HG02938 (cell line): Measurements from ENCODE around the gene ACRV1.

Experiments used
- ATAC-seq: cut with Tn5 transposase; IDR thresholded peaks from one replicate; pipeline ENCODE4 v1.9.1; 2021; ENCODE audit warnings: mild to moderate bottlenecking, moderate library complexity; ENCODE audit not compliant: unreplicated experiment

Gene ACRV1

DNA sequence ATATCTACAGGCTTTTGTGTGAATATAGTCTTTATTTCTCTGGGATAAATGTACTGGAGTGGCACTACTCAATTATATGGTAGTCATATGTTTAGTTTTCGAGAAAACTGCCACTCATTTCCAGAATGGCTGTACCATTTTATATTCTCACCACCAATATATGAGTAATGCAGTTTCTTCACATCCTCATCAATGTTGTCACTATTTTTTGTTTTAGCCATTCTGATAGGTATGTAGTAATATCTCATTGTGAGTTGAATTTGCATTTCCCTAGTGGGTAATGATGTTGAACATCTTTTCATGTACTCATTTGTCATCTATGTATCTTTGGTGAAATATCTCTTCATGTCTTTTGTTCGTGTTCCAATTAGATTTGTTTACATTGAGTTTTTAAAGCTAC, 18.0 kb downstream of the ACRV1 start:
- no peak for ATAC-seq

DNA sequence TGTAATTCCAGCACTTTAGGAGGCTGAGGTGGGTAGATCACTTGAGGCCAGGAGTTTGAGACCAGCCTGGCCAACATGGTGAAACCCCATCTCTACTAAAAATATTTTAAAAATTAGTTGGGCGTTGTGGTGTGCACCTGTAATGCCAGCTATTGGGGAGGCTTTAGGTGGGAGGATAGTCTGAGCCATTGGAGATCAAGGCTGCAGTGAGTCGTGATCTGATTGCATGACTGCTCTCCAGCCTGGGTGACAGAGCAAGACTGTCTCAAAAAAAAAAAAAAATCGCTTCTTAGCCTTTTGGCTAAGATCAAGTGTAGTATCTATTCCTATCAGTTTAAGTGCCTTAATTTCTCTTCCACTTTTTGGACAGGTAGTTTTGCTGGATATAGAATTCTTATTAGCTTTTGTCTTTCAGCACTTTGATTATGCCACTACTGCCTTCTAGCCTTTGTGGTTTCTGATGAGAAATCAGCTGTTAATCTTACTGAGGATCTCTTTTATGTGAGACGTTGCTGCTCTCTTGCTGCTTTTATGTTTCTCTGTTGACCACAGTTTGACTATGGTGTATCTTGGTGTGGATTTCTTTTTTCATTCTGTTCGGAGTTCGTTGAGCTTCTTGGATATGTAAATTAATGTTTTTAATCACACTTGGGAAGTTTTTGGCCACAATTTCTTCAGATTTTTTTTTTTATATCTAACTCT, 31.0 kb downstream of the ACRV1 start:
- ATAC-seq: no peak

DNA sequence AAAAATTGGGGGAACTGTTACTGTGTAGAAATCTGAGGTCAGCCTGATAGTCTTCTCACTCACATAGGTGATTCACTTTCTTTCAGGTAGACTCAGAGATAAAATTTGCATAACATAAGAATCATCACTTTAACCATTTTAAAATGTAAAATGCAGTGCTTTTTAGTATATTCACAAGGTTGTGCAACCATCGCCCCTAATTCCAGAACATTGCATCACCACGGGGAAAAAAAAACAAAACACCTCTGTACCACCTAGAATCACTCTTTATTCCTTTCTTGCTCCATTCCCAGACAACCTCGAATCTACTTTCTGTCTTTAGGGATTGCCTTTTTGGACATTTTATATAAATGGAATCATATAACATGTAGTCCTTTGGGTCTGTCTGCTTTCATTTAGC, 34.8 kb downstream of the ACRV1 start:
- no peak for ATAC-seq

DNA sequence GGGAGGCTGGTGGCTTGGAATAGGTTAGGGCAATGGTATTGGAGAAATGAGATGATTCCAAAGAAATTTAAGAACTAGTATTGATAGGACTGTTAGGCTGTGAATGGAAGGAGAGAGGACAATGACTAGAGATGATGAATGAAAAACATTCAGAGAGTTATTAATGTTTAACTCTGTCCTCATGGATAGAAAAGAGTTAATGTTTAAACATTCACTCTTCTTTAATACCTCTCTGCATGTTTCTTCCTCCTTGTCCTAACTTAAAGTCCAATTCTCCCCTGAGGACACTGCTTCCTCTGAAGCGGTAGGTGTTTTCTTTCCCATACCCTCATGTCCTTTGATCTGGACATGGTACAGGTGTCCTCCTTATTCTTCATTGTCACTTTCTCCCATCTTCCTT, 42.3 kb downstream of the ACRV1 start:
- ATAC-seq: no peak

DNA sequence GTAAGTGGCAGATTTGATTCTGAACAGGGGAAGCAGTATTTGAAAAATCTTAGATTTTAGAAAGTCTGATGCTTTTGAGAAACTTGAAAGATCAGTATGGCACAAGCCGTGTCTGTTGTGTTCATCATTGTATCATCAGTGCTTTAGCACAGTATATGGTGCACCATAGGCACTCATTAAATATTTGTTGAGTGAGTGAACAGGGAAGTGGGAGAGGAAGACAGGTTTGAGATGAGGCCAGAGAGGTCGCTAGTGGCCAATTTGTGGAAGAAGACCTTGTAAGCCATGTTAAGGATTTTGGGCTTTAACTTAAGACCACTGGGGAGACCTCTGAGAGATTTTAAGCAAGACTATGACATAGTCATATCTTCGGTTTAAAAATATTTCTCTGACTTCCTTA, 42.8 kb downstream of the ACRV1 start:
- ATAC-seq: no peak

DNA sequence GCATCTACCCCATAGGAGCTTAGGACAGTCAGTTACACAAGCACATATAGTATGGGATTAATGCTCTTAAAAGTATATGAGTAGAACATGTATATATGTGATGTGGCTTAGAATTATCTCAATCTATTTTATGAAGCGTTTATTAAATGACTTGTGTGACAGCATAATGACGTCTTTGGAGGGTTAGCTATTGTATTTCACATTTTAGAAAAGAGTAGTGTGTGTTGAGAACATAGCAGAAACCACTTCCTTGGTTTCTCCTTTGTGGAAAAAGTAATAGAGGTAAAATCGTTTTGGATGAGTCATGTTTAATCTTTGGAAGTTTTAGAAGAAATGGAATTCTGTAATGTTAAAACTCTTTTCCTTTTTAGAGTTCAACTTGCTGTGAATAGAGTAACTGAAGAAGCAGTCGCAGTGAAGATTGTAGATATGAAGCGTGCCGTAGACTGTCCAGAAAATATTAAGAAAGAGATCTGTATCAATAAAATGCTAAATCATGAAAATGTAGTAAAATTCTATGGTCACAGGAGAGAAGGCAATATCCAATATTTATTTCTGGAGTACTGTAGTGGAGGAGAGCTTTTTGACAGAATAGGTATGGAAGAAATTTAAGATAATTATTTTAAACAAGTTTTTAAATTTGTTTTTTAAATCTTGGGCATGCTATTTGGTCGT, 53.3 kb downstream of the ACRV1 start:
- ATAC-seq: no peak

DNA sequence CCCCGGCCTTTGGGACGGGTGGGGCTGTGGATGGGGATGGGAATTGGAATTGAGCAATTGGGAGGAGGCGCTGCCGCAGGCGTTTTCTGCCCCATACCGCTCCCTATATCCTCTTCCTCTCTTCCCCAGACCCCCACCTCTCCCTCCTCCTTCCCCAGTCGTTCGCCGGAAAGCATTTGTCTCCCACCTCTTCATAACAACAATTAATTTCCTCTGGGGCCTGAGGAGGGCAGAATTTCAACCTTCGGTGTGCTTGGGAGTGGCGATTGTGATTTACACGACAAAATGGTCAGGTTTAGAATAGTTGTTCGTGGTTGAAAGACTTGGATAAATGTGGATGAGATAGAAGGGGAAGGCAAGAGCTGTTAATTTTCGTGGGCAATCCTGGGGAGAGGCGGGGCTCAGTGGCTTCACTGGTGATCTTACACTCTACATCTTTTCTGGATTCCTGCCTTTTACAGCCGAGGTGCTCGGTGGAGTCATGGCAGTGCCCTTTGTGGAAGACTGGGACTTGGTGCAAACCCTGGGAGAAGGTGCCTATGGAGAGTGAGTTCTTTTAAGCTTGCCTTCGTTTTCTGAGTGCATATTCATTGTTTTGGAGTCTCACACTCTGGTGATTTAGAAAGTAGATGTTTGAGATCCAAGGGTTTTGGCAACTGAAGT, 54.2 kb downstream of the ACRV1 start:
- ATAC-seq: peak; percentile 28

DNA sequence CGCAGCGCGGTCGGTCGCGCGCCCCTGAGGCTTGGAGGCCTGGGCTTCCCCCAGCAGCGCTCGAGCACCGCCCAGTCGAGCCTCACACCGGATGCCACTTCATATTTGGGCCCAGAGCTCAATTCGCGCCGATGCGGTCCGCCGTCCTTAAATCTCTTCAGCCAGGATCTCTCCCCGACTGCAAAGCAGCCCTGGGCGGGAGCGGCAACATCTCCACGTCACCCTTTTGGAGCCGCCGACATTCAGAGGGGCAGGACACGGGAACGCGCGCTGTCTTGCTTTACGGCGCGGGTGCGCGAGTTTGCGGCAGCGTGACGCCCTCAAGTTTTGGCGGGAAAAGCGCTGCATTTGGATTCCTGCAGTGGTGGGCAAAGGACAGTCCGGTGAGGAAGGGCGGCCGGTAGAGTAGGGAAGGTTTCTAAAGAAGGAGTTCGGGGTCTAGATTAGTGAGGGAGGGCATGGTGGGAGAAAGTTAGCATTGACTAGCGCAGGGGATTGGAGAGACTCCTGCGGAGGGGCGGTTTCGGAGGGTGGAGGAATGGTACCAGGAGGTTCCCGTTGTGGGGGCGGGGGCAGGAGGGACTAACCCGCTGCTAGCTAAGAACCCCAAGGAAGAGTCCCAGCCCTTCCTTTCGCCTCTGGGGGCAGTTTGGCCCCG, 54.9 kb downstream of the ACRV1 start:
- peak; percentile 72 for ATAC-seq

DNA sequence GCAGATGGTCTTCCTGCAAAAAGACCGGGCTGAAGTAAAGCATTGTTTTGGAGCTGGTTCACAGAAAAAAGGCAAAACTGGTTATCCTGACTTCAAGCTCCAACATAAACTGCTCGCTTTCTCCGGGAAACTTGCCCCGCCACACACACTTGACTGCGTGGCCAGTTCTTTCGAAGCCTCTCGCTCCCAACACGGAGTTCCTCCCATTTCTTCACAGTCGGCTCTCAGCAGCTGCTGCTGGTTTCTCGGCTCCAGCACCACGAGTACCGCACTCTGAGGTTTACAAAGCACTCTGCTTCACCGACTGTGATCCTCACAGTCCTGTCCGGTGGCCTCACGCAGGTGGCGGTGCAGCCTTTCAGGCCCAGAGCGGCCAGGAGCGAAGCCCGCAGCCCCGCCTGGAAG, 55.4 kb downstream of the ACRV1 start:
- no peak for ATAC-seq

DNA sequence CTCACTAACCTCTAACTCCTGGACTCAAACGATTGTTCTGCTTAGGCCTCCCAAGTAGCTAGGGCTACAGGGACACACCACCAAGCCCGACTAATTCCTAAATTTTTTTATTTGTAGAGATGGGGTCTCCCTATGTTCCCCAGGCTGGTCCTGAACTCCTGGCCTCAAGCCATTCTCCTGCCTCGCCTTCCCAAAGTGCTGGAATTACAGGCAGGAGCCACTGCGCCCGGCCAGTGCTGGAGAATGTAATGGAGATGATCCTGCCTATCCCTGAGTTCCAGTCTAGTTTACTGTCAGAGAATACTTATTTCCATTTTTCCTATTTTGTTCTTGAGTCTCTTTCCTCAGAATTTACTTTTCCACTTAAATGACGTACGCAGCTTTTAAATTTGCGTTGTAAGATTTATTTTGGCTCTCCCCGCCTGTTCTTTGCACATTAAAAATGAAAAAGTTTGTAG, 55.9 kb downstream of the ACRV1 start, which contains the start of gene CHEK1:
TSS of gene CHEK1 (plus strand) at position 408 of the 458 bp plus-strand sequence. CDS start 1,606 bp downstream, outside the sequence.
- no peak for ATAC-seq

DNA sequence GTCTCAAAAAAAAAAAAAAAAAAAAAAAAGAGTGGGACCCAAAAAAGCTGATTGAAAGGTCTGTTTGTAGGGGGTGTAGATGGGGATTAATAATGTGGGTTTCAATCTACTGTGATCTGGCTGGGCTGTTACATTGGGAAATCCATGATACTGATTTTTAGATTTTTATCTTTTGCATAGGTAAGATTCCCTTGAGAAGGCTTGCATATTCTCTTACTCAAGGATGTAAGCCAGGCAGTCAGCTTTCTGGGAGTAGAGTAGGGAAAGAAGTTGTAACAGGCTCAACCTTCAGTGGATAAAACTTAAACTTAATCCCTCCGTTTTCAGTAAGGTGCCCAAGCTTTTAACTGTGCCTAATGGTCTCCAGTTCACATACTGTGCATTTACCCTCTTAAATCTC, 57.6 kb downstream of the ACRV1 start:
- no peak for ATAC-seq

DNA sequence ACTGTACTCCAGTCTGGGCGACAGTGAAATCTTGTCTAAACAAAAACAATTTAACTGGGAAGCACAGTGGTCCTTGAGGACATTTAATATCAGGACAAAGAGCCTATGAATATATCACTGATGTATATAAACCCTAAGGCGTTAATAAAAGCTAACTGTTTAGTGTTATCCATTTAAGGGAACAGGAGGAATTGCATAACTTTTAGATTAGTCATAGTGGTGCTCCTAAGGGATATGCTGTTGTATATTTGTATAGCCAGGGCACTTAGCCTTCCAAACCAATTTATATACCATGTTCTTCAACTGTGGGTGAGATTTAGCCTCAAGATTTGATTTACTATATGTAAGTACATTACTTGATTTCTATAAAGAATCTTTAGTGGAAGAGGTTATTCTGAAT, 58.7 kb downstream of the ACRV1 start:
- ATAC-seq: no peak
